Brain microvascular endothelial cell (primary cell): ENCODE measurements around the gene TRAPPC6A.

ENCODE experiments used
- DNase-seq: peaks from one replicate; pipeline ENCODE4 v3.0.0-alpha.2; 2020
- H3K27ac ChIP-seq: fragments of 250-450 bp; sonication (Bioruptor Pico); 2 replicates; pipeline ENCODE4 v1.5.1; 2020; ENCODE audit warnings: mild to moderate bottlenecking, moderate library complexity
- H3K27me3 ChIP-seq: fragments of 250-450 bp; sonication (Bioruptor Pico); replicated peaks from 2 replicates; pipeline ENCODE4 v1.5.1; 2020; ENCODE audit warnings: mild to moderate bottlenecking
- H3K36me3 ChIP-seq: fragments of 250-450 bp; sonication (Bioruptor Pico); replicated peaks from 2 replicates; pipeline ENCODE4 v1.5.1; 2020; ENCODE audit warnings: mild to moderate bottlenecking
- H3K4me3 ChIP-seq: 2 replicates; pipeline ENCODE4 v1.5.1; 2011; ENCODE audit warnings: low read depth, mild to moderate bottlenecking, control low read depth, low read length, moderate library complexity
- in situ Hi-C: cut with HindIII; loops from 2 replicates; pipeline ENCODE4 v1.10.0; 2017; ENCODE audit warnings: low sequenced_read_pairs, low pct_ligation_motif_present
- TF ChIP-seq, protein P1 (sequence below): IDR thresholded peaks from 2 replicates; pipeline ENCODE4 v1.5.1; 2011; ENCODE audit warnings: low read depth, mild to moderate bottlenecking, moderate library complexity, low read length, control low read depth, inconsistent platforms; ENCODE audit errors: missing control alignments

Gene TRAPPC6A

DNA sequence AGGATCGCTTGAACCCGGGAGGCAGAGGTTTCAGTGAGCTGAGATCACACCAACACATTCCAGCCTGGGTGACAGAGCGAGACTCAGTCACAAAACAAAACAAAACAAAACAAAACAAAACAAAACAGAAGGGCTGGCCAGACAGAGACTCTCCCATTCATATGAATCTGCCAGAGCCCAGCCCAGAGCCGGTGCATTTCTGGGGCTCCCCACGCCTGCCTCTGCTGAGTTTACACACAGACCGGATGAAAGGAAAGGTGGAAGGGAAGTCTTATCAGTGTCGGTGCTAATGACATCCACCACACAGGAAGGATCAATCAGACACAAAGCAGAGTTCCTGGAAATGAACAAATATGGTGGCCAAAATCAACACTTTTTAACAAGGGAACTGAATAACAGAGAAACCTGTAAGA is 6.8 kb downstream of the TRAPPC6A start:
- no peaks in the 10 kb centered on the region for H3K36me3 ChIP-seq
- in situ Hi-C loops = no loop called here
- H3K4me3 ChIP-seq = no peak overlapping the region
- no peak overlapping the region for H3K27ac ChIP-seq
- TF ChIP-seq, protein P1, sequence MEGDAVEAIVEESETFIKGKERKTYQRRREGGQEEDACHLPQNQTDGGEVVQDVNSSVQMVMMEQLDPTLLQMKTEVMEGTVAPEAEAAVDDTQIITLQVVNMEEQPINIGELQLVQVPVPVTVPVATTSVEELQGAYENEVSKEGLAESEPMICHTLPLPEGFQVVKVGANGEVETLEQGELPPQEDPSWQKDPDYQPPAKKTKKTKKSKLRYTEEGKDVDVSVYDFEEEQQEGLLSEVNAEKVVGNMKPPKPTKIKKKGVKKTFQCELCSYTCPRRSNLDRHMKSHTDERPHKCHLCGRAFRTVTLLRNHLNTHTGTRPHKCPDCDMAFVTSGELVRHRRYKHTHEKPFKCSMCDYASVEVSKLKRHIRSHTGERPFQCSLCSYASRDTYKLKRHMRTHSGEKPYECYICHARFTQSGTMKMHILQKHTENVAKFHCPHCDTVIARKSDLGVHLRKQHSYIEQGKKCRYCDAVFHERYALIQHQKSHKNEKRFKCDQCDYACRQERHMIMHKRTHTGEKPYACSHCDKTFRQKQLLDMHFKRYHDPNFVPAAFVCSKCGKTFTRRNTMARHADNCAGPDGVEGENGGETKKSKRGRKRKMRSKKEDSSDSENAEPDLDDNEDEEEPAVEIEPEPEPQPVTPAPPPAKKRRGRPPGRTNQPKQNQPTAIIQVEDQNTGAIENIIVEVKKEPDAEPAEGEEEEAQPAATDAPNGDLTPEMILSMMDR = no peak
- H3K27me3 ChIP-seq = no peaks in the 10 kb centered on the region
- DNase-seq = no peak

DNA sequence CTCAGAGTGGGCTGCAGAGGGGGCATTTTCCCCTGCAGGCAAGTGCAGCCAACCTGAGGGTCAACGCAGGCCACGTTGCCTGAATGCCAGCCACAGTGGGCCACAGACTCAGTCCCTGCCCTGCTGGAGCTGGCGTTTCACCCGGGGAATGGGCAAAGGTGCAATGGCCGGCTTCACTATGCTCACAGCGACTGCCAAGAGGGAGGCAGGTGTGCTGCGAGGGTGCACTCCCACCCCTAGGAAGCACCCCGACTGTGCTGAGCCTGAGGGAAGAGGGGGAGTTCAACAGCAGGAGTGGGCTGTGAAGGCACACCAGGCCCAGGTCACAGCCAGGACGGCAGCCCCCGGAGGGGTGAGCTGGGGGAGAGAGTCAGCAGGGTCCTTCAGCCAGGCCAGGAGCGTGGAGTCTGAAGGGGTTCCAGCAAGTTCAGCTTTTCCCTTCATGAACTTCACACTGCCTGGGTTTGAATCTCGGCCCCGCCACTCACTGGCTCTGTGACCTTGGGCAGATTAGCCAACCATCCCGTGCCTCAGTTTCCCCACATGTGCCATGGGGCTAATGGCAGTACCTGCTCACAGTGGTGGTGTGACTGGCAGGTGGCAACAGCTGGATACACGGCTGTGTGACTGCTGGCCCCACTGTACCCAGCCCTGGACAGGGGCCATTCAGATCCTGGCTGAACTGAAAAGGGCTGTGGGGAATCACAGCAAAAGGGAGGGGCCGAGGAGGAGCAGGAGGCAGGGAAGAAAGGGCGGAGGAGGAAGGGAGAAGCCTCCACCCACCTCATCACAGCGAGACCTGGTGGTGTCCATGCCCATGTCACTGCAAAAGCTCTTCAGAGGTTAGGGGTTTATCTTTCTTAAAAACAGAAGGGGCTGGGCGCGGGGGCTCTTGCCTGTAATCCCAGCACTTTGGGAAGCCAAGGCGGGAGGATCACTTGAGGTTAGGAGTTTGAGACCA is 7.6 kb downstream of the TRAPPC6A start:
- no peak overlapping the region for H3K4me3 ChIP-seq
- DNase-seq = no peak
- H3K27ac ChIP-seq = no peak overlapping the region
- TF ChIP-seq, protein P1 = no peak
- H3K36me3 ChIP-seq = no peaks in the 10 kb centered on the region
- no peaks in the 10 kb centered on the region for H3K27me3 ChIP-seq
- in situ Hi-C loops = no loop called here

DNA sequence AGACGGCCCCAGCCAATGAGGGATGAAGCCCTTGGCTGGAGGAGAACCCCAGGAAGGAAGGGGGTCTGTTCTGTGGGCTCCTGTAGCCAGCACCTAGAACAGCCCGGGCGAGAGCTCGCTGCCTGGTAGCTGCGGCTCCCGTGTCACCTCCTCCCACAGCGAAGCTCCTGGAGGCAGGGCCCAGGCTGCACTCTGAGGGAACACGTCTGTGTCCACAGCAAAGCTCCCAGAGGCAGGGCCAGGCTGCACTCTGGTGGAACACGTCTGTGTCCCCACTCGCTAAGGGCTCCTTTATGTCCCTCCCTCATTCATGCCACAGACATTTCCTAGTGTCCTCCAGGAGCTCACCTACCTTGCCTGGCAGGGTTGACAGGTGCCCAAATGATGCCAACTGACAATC is 8.4 kb downstream of the TRAPPC6A start:
- H3K27me3 ChIP-seq = no peaks in the 10 kb centered on the region
- H3K36me3 ChIP-seq = no peaks in the 10 kb centered on the region
- H3K27ac ChIP-seq = no peak overlapping the region
- in situ Hi-C loops = no loop called here
- H3K4me3 ChIP-seq = no peak overlapping the region
- TF ChIP-seq, protein P1 = no peak
- no peak for DNase-seq

DNA sequence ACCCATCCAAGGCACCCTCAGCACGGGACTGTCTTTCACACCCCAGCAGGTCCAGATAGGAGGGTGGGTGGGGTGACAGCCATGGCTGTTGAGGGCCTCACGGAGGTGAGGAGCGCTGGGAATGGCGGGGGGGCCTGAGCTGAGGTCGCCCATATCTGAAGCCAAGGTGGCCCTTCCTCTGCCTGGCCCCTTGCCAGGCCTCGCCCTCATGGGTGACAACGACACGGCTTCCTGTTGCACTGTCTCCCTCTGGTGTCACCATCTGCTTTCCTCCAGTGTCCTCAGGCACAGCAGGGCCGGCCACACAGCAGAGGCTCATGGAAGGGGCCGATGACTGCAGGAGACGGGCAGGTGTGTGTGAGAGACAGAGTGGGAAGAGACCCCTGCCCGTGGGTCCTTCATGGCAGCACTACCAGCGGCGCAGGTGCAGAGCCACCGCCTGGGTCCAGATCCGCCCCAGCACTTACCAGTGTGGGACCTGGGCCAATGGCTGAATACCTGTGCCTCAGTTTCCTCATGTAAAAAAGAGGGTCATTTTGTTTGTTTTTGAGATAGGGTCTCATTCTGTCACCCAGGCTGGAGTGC is 9.2 kb downstream of the TRAPPC6A start:
- TF ChIP-seq, protein P1 = no peak
- in situ Hi-C loops = no loop called here

DNA sequence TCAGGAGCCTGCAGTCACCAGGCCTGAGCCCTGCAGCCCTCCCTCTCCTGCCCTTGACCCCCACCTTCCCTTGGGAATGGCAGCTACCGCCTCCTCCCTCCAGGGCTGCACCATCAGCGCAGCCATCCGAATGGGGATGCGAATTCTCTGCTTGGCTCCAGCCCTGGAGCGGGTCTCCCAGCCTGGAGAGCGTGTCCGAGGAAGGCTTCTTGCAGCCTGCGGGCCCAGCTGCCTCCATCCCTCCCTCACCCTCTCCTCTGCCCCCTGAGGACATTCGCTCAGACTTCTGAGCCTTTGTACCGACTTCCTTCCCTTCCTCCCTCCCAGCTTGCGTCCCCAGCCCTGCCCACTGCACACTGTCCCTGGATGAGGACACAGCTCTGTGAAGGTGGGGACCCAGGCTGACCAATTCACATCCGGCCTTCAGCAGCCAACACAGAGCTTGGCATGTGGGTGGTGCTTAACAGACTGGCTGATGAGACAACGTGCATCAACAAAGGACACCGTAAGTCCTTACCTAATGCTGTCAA is 11.2 kb downstream of the TRAPPC6A start:
- Histone ChIP-seq H3K27ac (no peak overlapping the region), H3K27me3 (no peaks in the 10 kb centered on the region), H3K36me3 (no peaks in the 10 kb centered on the region), H3K4me3 (no peak overlapping the region)
- TF ChIP-seq, protein P1 = peak; percentile 4
- in situ Hi-C loops = no loop called here
- DNase-seq = no peak

More for the DNA sequence above, 9.2 kb downstream of the TRAPPC6A start:
- Histone ChIP-seq H3K36me3 (no peaks in the 10 kb centered on the region), H3K27ac (no peak overlapping the region), H3K27me3 (no peaks in the 10 kb centered on the region), H3K4me3 (no peak overlapping the region)
- DNase-seq = no peak
